GM18909 (cell line): ENCODE measurements around the gene PSMD9.
"Not testable (repeated sequence)": the region's sequence is repeated elsewhere in the genome, so short reads cannot be mapped to it uniquely, and the experiment has no call there.

Source experiments
- ATAC-seq: cut with Tn5 transposase; IDR thresholded peaks from one replicate; pipeline ENCODE4 v1.9.1; 2021; ENCODE audit warnings: mild to moderate bottlenecking; ENCODE audit not compliant: unreplicated experiment, poor library complexity

PSMD9 gene

GRCh38 chr12:121888478-121889273 is at the start of gene PSMD9:
TSS of gene PSMD9 (plus strand) at chr12:121888790. CDS start at chr12:121888857, 67 bp downstream.
- ATAC-seq, result peak; percentile 88

- peak; percentile 93 for ATAC-seq
Measured at GRCh38 chr12:121839106-121839992, 49.2 kb upstream of the PSMD9 start.

- ATAC-seq, result no peak
Measured at GRCh38 chr12:121839993-121840761, 48.4 kb upstream of the PSMD9 start.

- no peak for ATAC-seq
Measured at GRCh38 chr12:121843236-121843982, 45.2 kb upstream of the PSMD9 start.

- ATAC-seq, result no peak
Measured at GRCh38 chr12:121845701-121846100, 42.9 kb upstream of the PSMD9 start.

GRCh38 chr12:121849211-121849610 is 39.4 kb upstream of the PSMD9 start:
- ATAC-seq, result no peak

- no peak for ATAC-seq
Measured at GRCh38 chr12:121849665-121850064, 38.9 kb upstream of the PSMD9 start.

- not testable (repeated sequence) for ATAC-seq
Measured at GRCh38 chr12:121852392-121852791, 36.2 kb upstream of the PSMD9 start.

- no peak for ATAC-seq
Measured at GRCh38 chr12:121857322-121858246, 31.0 kb upstream of the PSMD9 start.

GRCh38 chr12:121858318-121858661 is 30.3 kb upstream of the PSMD9 start:
- no peak for ATAC-seq

- ATAC-seq, result no peak
Measured at GRCh38 chr12:121858662-121859572, 29.7 kb upstream of the PSMD9 start, which contains the start of gene HPD. TSS of gene HPD (minus strand) at chr12:121858859. CDS start at chr12:121858823, 36 bp downstream.

GRCh38 chr12:121860257-121860656 is 28.3 kb upstream of the PSMD9 start:
- ATAC-seq, result no peak

- not testable (repeated sequence) for ATAC-seq
Measured at GRCh38 chr12:121860699-121861098, 27.9 kb upstream of the PSMD9 start.

- no peak for ATAC-seq
Measured at GRCh38 chr12:121861636-121862254, 26.8 kb upstream of the PSMD9 start.

- no peak for ATAC-seq
Measured at GRCh38 chr12:121866331-121866730, 22.3 kb upstream of the PSMD9 start.

- ATAC-seq, result not testable (repeated sequence)
Measured at GRCh38 chr12:121869229-121869628, 19.4 kb upstream of the PSMD9 start.

- no peak for ATAC-seq
Measured at GRCh38 chr12:121871467-121871866, 17.1 kb upstream of the PSMD9 start.
